Epidermal melanocyte (primary cell): ENCODE measurements around the gene MVB12B.
"Not testable (repeated sequence)": the region's sequence is repeated elsewhere in the genome, so short reads cannot be mapped to it uniquely, and the experiment has no call there.

ENCODE experiments used
- DNase-seq: peaks from one replicate; pipeline ENCODE4 v3.0.0; 2011; ENCODE audit warnings: low spot score; ENCODE audit not compliant: insufficient read length

The MVB12B gene

DNA sequence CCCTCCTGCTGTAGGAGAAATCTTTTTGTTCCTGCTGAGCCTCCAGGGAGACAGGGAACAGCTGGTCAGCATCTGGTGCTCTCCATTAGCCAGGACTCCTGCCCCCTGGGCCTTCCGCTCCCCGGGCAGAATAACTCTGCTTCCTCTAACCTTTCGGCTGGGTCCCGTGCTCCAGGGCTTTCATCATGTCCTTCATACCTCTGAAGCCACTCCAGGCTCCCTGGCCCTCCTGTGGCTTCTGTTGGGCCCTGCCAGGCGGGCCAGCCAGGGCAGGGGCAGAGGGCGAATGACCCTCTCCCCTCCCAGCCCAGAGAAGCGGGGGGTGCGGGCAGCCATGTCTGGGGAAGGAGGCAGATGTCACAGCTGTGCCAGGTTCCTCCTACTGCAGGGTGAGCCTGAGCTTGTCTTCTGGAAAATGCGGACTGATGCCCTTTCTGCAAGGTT is 205.4 kb downstream of the MVB12B start:
- DNase-seq, result peak; percentile 69

DNA sequence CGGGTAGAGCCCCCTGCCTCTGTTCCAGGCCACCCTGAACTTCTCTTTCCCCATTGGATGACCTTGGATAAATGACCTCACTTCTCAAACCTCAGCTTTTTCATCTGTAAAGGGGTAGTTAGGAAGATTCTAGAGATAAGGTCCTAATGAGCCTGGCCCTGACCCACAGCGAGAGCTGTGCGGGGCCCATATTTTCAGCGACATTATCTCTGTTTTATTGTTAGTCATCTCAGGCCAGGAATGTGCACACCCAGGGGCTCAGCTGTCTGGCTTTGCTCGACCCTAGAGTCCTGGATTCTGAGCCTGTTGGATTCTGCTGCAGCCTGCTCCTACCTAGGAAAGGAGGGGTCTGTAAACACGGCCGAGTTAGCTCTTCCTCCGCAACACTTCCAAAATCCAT is 205.9 kb downstream of the MVB12B start:
- no peak for DNase-seq

DNA sequence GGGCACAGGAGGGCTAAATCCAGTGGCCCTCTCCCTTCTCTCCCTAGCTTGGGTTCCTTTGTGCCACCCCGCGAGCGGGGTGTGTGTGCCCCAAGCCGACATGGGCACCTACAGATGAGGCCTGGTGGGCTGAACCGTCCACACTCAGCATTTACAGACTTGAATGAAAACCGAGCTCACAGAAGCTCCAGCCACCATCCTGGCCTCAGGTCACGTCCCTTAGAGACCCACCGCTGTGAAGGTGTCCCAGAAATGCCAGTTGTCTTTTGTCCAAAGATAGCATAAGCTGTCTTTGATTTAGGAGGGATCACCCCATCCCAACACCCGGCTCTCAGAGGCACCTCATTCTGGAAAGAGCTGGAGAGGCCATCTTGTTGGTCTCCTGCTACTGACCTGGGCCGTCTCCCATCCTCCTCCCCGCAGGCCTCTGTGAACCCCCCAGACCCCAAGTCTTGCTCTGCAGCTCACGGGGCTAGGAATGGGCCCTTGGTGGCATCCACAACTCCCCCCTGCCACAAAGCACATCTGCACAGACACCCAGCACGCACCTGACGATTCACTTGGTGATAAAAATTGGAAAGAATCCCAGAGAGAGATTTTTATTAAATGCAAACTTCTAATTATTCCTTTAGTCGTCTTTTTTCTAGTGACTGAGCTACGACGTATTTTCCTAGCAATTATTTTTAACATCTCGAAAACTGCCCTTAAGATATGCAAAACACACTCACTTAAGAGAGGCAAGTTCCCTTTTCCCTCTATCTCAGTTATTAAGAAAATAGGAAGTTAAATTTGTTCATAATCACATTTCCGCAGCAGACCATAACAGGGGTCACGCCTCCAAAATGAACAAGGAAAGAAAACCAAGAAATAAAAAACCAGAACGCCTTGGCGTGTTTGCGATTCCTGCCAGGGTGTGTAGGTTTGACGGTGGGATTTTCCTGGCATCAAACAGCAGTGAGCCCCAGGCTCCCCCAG is 206.6 kb downstream of the MVB12B start:
- DNase-seq, result no peak

DNA sequence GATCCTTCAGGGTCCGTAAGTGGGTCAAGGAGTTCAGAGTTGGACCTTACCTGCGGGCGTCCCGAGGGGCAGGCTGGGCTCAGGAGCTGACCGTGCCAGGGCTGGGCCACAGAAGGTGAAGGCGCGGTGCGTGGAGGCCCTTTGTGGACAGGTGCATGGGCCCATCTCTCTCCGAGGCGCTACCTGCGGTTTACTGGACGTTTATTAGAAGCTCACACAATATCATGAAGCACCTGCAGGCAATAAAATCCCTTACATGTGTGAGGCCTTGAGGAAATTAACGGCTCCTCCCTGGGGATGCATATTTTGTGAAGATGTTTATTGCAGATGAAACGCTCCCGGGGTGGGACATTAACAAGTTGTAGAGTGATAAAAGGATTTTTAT is 207.3 kb downstream of the MVB12B start:
- no peak for DNase-seq

DNA sequence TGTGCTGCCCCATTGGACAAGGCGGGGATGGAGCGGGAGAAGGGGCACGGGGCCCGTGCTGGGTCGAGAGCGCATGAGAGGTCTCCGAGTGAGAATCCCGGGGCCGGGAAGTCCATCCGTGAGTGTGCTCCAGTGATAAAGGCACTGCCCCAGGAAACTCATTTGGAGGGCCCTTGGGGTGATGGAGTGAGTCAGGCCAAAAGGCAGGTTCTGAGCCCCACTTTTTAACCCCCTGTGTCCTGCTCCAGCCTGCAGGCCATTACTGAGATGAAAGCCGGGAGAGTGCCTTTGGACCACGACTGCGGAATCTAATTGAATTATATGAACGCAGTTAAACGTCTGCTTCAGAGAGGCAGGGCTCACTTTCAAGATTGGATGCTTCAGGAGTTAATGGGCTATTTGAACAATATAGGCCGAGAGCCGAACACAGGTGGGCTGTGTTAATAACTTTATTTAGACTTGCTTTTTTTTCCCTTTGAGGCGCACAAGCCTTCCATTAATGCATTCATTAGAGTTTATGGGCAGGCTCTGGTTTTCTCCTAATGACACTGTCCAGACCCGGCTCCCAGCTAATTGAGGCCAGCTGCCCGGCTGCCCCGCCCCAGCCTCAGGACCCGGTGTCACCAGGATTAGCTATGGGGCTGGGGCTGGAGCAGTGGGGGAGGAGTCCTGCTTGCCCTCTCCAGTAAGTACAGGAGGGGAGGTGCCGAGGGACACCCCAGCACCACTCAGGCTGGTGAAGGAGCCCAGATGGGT is 208.0 kb downstream of the MVB12B start:
- DNase-seq, result peak; percentile 35

- DNase-seq, result no peak
These were observed 209.5 kb downstream of the MVB12B start for GRCh38 chr9:126536131-126536530.

DNA sequence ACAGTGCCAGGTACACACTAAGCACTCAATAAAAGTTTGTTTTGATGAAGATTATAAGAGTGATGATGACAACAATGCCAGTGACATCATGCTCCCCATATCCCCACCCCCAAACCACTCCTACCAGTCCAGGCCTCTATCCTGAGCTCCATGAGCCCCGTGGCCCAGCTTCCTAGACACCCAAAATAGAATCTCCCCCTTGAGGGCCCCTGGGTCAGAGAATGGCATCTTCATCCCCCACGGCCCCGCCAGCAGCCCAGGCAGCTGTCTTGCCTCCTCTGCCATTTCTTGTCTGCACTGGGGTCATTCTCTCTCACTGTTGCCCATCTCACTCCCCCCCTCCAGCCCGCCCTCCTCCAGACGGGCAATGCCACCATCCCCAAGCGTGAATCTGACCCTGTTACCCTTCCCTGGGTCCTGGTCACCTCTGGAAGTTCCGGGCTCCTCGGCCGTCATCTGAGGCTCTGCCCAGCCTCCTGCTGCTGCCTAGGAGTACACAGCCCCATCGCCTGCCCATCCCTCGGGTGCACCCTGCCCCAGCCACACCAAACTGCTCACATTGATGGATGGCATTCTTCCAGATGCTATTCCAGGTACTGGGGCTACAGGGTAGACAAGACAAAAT is 210.3 kb downstream of the MVB12B start:
- DNase-seq, result no peak

- no peak for DNase-seq
These were observed 211.9 kb downstream of the MVB12B start for GRCh38 chr9:126538550-126538949.

GRCh38 chr9:126540398-126540797 is 213.8 kb downstream of the MVB12B start:
- DNase-seq, result not testable (repeated sequence)

- no peak for DNase-seq
These were observed 216.9 kb downstream of the MVB12B start for GRCh38 chr9:126543490-126543889.

DNA sequence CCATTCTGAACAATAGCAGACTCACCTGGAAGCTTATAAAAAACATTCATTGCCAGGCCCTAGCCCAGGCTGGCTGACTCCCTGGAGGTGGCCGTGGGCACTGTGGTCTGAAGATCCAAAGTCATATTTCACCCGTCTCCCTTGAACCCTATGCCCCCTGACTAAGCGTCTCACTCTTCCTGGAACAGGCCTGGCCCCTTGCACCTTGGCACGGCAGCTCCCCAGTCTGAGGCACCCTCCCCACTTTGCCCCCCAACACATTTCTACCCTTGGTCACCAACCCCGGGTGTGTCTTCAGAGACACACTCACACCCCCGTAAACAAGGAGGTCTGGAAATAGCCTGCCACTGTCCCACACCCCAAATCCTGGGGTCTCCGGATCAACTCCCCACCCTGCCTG is 218.5 kb downstream of the MVB12B start:
- no peak for DNase-seq

- DNase-seq, result no peak
These were observed 219.4 kb downstream of the MVB12B start for GRCh38 chr9:126546036-126546435.

- DNase-seq, result no peak
These were observed 221.7 kb downstream of the MVB12B start for GRCh38 chr9:126548312-126548711.

GRCh38 chr9:126549246-126550006 is 222.8 kb downstream of the MVB12B start:
- DNase-seq, result no peak

GRCh38 chr9:126550891-126551351 is 224.3 kb downstream of the MVB12B start:
- no peak for DNase-seq

- DNase-seq, result no peak
These were observed 225.2 kb downstream of the MVB12B start for GRCh38 chr9:126551812-126552211.

DNA sequence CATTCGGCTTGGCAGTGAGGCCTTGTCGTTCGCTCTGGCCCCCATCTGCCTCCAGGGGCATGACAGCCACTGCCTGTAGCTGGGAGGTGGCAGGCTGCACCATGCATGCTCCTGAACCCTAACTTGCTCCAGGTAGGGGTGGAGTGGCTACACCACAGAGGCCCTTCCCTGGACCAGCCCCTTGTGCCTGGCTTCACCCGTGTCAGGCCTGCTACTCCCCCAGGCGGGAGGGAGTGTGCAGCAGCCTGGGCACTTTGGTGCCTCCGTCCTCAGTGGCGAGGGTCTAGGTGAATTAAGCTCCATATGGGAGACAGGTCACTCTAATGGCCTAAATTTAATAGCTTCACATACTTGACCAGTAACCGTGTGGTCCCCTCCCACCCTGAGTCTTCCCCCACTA is 227.7 kb downstream of the MVB12B start:
- no peak for DNase-seq

GRCh38 chr9:126555421-126555820 is 228.8 kb downstream of the MVB12B start:
- DNase-seq, result not testable (repeated sequence)
